Activated CD8-positive, alpha-beta memory T cell treated with anti-CD3 and anti-CD28 coated beads, Interleukin-2, amount 50 U/mL, for 1 hour (primary cell): ENCODE results near the gene CAVIN2.

Experiments
- DNase-seq: peaks from one replicate; pipeline ENCODE4 v3.0.0-alpha.2; 2020; ENCODE audit errors: extremely low read depth

CAVIN2 gene

GRCh38 chr2:191864628-191865374 is 17.9 kb upstream of the CAVIN2 start:
- no peak for DNase-seq

- DNase-seq = no peak
Observed at GRCh38 chr2:191863988-191864387, 17.1 kb upstream of the CAVIN2 start.

- no peak for DNase-seq
Observed at GRCh38 chr2:191862156-191862775, 15.4 kb upstream of the CAVIN2 start.

- no peak for DNase-seq
Observed at GRCh38 chr2:191860760-191861466, 14.0 kb upstream of the CAVIN2 start.

GRCh38 chr2:191859681-191860080 is 12.8 kb upstream of the CAVIN2 start:
- no peak for DNase-seq

GRCh38 chr2:191857886-191858285 is 11.0 kb upstream of the CAVIN2 start:
- DNase-seq = no peak

- no peak for DNase-seq
Observed at GRCh38 chr2:191857259-191857805, 10.4 kb upstream of the CAVIN2 start.

- DNase-seq = no peak
Observed at GRCh38 chr2:191856111-191856876, 9.4 kb upstream of the CAVIN2 start.

- no peak for DNase-seq
Observed at GRCh38 chr2:191855382-191855781, 8.5 kb upstream of the CAVIN2 start.

- no peak for DNase-seq
Observed at GRCh38 chr2:191854382-191855372, 7.8 kb upstream of the CAVIN2 start.

GRCh38 chr2:191853843-191854242 is 7.0 kb upstream of the CAVIN2 start:
- no peak for DNase-seq

GRCh38 chr2:191851158-191851557 is 4.3 kb upstream of the CAVIN2 start:
- no peak for DNase-seq

- DNase-seq = no peak
Observed at GRCh38 chr2:191848771-191849767, 2.2 kb upstream of the CAVIN2 start.

- DNase-seq = no peak
Observed at GRCh38 chr2:191847764-191848163, 876 bp upstream of the CAVIN2 start.

- no peak for DNase-seq
Observed at GRCh38 chr2:191845876-191846514, 893 bp downstream of the CAVIN2 start.

GRCh38 chr2:191845248-191845715 is 1.6 kb downstream of the CAVIN2 start:
- DNase-seq = no peak

- no peak for DNase-seq
Observed at GRCh38 chr2:191844706-191845105, 2.2 kb downstream of the CAVIN2 start.

- no peak for DNase-seq
Observed at GRCh38 chr2:191840921-191841320, 6.0 kb downstream of the CAVIN2 start.
